ENCODE measurements around the gene SLC12A7. TPM values are rescaled to one million over a fixed set of nuclear protein-coding genes. Genes with fewer than 3 reads are reported as not detected.

SLC12A7 gene
- total and polyA plus RNA-seq, 12 donors = 1.3 to 52.6 (median 24.4) TPM

DNA sequence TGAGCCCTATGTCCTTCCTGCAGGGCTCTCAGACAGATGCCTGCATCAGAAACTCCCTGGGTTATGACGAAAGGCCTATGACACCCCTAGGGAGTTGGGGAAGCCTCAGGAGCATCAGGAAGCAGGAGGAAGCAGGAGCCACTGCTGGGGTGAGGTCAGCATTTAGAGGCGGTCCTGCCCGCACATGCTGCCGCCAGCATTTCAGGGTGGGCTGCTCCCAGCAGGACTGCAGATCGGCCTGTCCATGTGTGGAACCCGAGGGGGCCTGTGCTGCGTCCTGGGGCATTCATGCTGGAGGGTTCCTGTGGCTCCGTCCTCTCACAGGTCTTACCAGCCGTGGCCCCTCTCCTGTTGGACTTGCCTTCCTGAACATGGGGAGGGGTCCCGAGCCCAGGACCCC, 96.4 kb downstream of the SLC12A7 start:
- no peak for DNase-seq
- 54 to 69% (median 68%) methylated on average over 3 to 10 of the region's 10 CpGs; no CpG with 5 or more reads in 1 of the 4 donors for WGBS, 4 donors
- Histone ChIP-seq H3K4me3 (no peak overlapping the region), H3K36me3 (replicated peaks in 1 of 2) (no peaks in the 10 kb centered on the region), H3K4me1 (replicated peaks in 1 of 2) (no peaks in the 10 kb centered on the region), H3K27ac (no peak overlapping the region), H3K27me3 (peaks cover 9% of the 10 kb centered on the region), H3K9me3 (replicated peaks in 1 of 3) (no peaks in the 10 kb centered on the region)
- no peak for TF ChIP-seq POLR2A (IDR thresholded peaks at IDR 0.05)
- TF ChIP-seq, protein P1, sequence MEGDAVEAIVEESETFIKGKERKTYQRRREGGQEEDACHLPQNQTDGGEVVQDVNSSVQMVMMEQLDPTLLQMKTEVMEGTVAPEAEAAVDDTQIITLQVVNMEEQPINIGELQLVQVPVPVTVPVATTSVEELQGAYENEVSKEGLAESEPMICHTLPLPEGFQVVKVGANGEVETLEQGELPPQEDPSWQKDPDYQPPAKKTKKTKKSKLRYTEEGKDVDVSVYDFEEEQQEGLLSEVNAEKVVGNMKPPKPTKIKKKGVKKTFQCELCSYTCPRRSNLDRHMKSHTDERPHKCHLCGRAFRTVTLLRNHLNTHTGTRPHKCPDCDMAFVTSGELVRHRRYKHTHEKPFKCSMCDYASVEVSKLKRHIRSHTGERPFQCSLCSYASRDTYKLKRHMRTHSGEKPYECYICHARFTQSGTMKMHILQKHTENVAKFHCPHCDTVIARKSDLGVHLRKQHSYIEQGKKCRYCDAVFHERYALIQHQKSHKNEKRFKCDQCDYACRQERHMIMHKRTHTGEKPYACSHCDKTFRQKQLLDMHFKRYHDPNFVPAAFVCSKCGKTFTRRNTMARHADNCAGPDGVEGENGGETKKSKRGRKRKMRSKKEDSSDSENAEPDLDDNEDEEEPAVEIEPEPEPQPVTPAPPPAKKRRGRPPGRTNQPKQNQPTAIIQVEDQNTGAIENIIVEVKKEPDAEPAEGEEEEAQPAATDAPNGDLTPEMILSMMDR (IDR thresholded peaks at IDR 0.05) = no peak
- intact Hi-C loops (cut with DNase I) = no loop called here

DNA sequence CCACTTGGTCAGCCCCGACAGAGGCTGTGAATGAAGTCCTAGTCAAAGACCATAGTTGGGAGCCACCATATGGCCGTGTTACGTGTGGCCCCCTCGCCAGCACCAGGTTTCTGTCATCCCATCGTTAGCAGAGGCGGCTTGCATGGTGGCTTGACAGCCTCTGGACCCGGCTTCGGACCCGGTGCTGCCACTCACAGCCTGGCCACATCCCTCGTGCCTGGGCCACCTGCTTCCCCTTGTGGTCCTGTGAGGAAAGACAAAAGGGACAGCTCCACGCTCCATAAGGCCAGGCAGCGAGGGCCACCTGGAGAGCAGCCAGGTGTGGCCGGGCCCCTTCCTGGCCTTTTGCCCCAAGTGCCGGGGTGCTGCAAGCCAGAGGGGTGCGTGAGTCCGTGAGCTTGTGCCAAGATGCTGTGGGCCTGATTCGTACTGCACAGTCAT, 97.1 kb downstream of the SLC12A7 start:
- Histone ChIP-seq H3K36me3 (replicated peaks in 1 of 2) (no peaks in the 10 kb centered on the region), H3K27ac (no peak overlapping the region), H3K27me3 (peaks cover 15% of the 10 kb centered on the region), H3K4me1 (replicated peaks in 1 of 2) (no peaks in the 10 kb centered on the region), H3K4me3 (no peak overlapping the region), H3K9me3 (replicated peaks in 1 of 3) (no peaks in the 10 kb centered on the region)
- intact Hi-C loops (cut with DNase I) = no loop called here
- DNase-seq = no peak
- no peak for TF ChIP-seq POLR2A (IDR thresholded peaks at IDR 0.05)
- TF ChIP-seq, protein P1 (IDR thresholded peaks at IDR 0.05) = no peak
- WGBS, 4 donors = 67 to 86% (median 75%) methylated on average over 7 to 17 of the region's 17 CpGs

DNA sequence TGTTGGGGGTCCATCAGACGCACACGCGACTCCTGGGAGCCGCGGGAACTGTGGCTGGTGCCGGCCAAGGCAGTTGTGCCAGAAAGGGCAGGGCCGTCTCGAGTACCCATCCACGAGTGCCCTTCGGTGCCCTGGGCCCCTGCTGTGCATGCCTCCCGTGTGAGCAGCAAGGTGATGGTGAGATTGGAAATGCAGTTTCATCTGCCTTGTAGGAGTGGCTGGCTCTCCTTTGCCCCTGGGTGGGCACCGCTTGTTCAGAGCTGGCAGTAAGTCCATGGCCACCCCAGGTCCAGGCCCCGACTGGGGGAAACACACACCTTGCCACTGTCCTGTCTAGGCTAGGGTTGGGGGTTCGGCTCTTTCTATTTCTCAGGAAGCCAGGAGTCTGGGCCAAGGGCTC, 97.5 kb downstream of the SLC12A7 start:
- Histone ChIP-seq H3K9me3 (replicated peaks in 1 of 3) (no peaks in the 10 kb centered on the region), H3K4me3 (no peak overlapping the region), H3K27me3 (peaks cover 19% of the 10 kb centered on the region), H3K4me1 (replicated peaks in 1 of 2) (peaks cover under 1 to 3% of the 10 kb centered on the region in 2 donors), H3K27ac (no peak overlapping the region), H3K36me3 (replicated peaks in 1 of 2) (no peaks in the 10 kb centered on the region)
- intact Hi-C loops (cut with DNase I) = no loop called here
- no peak for DNase-seq
- WGBS, 4 donors = 79 to 91% (median 85%) methylated on average over 5 to 14 of the region's 14 CpGs
- TF ChIP-seq, protein P1 (IDR thresholded peaks at IDR 0.05) = no peak
- no peak for TF ChIP-seq POLR2A (IDR thresholded peaks at IDR 0.05)

DNA sequence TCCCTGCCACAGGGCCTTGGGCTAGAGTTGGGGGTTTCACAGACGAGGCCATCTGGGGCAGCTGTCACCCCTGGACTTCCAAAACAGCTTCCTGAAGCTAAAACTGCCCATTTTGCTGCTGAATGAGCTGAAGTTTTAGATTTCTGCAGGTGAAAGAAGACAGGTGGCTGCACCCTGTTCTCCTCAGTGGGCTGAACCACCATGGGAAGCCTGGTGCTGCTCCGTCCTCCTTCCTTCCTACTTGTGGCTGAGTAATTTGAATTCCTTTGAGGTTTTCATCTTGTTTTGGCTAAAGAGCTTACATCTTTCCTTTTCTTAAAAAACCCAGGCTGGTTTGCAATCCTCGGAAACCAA, 97.9 kb downstream of the SLC12A7 start:
- DNase-seq = no peak
- peaks cover 4 to 7% of the 10 kb centered on the region in 2 donors for H3K4me1 ChIP-seq (replicated peaks in 1 of 2)
- H3K9me3 ChIP-seq (replicated peaks in 1 of 3) = no peaks in the 10 kb centered on the region
- no peak overlapping the region for H3K27ac ChIP-seq
- no peak for TF ChIP-seq POLR2A (IDR thresholded peaks at IDR 0.05)
- TF ChIP-seq, protein P1 (IDR thresholded peaks at IDR 0.05) = no peak
- H3K36me3 ChIP-seq (replicated peaks in 1 of 2) = no peaks in the 10 kb centered on the region
- no peak overlapping the region for H3K4me3 ChIP-seq
- intact Hi-C loops (cut with DNase I) = no loop called here
- peaks cover 24% of the 10 kb centered on the region for H3K27me3 ChIP-seq
- WGBS, 4 donors = 73 to 94% (median 78%) methylated on average over 2 to 3 of the region's 3 CpGs
